ENCODE data around the gene NOS3.
"Not testable (repeated sequence)": the region's sequence is repeated elsewhere in the genome, so short reads cannot be mapped to it uniquely, and the experiment has no call there.

Gene NOS3

DNA sequence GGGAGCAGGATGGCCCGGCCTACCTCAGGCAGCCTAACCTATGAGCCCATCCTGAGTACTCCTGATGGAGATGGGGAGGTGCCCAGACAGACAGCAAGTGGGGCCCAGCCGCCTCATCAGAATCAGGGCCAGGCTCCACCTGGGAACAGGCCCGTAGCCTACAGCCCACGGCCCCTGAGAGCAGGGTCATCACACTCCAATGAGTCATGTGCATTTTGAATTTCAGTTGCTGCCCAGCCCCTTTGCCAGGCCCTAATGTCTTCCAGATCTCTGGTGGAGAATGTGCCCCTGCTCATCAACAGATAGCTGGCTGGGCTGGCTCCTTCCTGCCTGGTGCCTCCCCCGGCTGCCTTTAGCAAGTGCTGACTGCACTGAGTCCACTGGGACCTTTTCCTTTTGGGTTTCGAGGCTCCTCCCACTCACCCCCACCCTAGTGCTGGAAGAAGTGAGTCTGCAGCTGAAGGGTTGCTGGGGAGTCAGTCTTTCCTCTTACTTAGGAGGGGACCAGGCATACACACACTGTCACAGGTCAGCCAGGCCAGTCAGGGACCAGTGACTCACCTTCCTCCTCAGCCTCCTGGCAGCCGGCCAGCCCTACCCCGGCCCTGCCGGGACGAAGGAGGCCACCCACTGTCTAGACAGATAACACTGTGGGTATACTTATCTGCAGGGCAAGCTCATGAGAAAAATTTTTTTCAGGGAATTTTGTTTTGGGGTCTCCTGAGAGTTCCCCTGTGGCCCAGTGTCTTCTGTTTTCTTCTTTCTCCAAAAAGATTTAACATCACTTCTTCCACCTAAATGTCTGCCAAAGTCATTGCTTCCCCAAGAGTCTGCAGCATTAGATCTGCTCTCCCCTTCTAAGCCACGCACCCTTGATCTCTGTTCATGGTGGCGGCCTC, 48.4 kb downstream of the NOS3 start:
- DNase-seq (peak; percentile 71), ATAC-seq (replicated peaks) (peak; percentile 92 to 95)
- Mint-ChIP-seq H3K27ac (peak overlapping the region; percentile 87), H3K4me3 (peak overlapping the region; percentile 37 to 56), H3K4me1 (peaks cover 14 to 21% of the 10 kb centered on the region in 2 donors), H3K9me3 (no peaks in the 10 kb centered on the region), H3K36me3 (peaks cover 37 to 42% of the 10 kb centered on the region in 2 donors), H3K27me3 (no peaks in the 10 kb centered on the region)

DNA sequence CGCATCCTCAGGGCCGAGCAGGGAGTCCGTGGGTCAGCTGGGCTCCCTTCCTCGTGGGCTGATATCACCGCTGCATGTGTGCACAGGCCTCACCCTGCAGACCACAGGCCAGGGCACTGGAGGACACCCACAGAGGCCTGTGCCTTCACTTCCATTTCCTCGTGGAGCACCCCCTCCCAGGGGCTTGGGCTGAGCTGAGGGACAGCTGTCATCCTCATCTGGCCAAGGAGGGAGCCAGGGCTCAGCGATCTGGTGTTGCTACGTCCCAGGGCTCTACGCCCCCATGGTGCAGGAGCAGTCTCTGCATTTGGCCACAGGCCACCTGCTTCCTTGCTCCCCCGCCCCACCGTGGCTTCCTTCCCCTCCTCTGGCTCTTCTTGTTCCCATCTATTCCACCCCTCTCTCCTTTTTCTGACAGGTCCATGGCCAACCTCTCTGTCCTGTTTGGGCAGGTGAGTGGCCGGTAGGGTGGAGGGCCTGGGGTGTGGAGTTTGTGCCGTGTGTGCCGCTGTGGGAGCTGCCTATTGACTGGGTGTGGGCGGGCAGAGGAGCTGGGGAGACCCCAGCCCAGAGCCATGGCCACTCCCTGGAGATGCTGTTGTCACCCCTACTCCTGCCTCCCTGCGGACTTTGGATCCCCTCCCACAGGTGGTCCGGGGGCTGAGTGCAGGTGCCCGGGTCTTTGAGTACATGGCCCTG, 49.2 kb downstream of the NOS3 start:
- no peaks in the 10 kb centered on the region for H3K27me3 Mint-ChIP-seq
- peak; percentile 3 to 17 for ATAC-seq (replicated peaks)
- H3K36me3 Mint-ChIP-seq = peaks cover 40 to 42% of the 10 kb centered on the region in 2 donors
- H3K9me3 Mint-ChIP-seq = no peaks in the 10 kb centered on the region
- peak overlapping the region in 1 of 2 donors; percentile 25 for H3K4me3 Mint-ChIP-seq
- peak overlapping the region; percentile 87 for H3K27ac Mint-ChIP-seq
- DNase-seq = no peak
- H3K4me1 Mint-ChIP-seq = peaks cover 14 to 21% of the 10 kb centered on the region in 2 donors

DNA sequence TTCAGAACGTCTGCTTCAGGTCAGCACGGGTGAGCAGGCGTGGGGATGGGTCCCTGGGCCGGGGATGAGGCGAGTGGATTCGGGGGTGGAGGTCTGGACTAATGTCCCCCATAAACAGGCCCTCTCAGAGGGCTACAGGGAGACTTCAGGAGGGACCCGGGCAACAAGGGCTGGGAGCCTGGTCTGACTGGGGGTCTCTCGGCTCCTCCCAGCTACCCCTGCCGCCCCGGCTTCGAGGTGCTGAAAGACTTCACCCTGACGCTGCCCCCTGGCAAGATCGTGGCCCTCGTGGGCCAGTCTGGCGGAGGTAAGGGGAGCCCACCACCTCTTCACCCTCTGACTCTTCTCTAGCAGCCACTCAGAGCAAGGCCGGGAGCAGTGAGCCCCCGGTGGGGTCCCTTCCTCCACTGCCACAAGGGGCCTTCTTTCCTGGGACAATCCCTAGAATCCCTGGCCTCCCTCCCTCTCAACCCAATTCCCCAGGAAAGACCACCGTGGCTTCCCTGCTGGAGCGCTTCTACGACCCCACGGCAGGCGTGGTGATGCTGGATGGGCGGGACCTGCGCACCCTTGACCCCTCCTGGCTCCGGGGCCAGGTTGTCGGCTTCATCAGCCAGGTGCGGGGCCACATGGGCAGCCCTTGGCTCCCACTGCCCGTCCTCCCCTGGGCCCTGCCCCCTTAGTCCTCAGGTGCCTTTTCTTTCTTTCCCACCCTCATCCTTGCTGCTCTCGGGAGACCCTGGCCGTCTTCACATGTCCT, 50.0 kb downstream of the NOS3 start:
- peaks cover 38 to 41% of the 10 kb centered on the region in 2 donors for H3K36me3 Mint-ChIP-seq
- peak overlapping the region; percentile 65 for H3K27ac Mint-ChIP-seq
- no peaks in the 10 kb centered on the region for H3K27me3 Mint-ChIP-seq
- no peaks in the 10 kb centered on the region for H3K9me3 Mint-ChIP-seq
- no peak for ATAC-seq (replicated peaks)
- no peak for DNase-seq
- peaks cover 14 to 21% of the 10 kb centered on the region in 2 donors for H3K4me1 Mint-ChIP-seq
- no peak overlapping the region for H3K4me3 Mint-ChIP-seq

- not testable (repeated sequence) for H3K4me3 Mint-ChIP-seq, H3K27ac Mint-ChIP-seq
These were observed 52.6 kb downstream of the NOS3 start for GRCh38 chr7:151043449-151043848.

DNA sequence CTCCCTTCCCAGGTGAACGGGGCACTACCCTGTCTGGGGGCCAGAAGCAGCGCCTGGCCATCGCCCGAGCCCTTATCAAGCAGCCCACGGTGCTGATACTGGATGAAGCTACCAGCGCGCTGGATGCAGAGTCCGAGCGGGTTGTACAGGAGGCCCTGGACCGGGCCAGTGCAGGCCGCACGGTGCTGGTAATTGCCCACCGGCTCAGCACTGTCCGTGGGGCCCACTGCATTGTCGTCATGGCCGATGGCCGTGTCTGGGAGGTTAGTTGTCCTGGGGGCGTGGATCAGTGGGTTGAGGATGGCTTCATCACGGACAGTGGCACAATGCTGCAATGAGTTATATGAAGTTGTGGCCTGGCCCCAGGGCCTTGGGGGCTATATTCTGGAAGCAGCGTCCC, 53.1 kb downstream of the NOS3 start:
- DNase-seq = no peak
- Mint-ChIP-seq H3K4me1 (peaks cover 14% of the 10 kb centered on the region in 2 donors), H3K27ac (no peak overlapping the region), H3K9me3 (no peaks in the 10 kb centered on the region), H3K4me3 (no peak overlapping the region), H3K36me3 (peaks cover 26 to 27% of the 10 kb centered on the region in 2 donors), H3K27me3 (no peaks in the 10 kb centered on the region)
- no peak for ATAC-seq (replicated peaks)

More at GRCh38 chr7:151043449-151043848, 52.6 kb downstream of the NOS3 start:
- not testable (repeated sequence) for H3K9me3 Mint-ChIP-seq; ATAC-seq (replicated peaks); DNase-seq; H3K27me3 Mint-ChIP-seq
- Mint-ChIP-seq H3K4me1 (peaks cover 18 to 19% of the 10 kb centered on the region in 2 donors), H3K36me3 (peaks cover 28 to 30% of the 10 kb centered on the region in 2 donors)

- no peaks in the 10 kb centered on the region for H3K9me3 Mint-ChIP-seq
These were observed 54.4 kb downstream of the NOS3 start for GRCh38 chr7:151045262-151045661.

GRCh38 chr7:151045967-151046366, 55.1 kb downstream of the NOS3 start:
- Mint-ChIP-seq H3K36me3 (peaks cover 21 to 24% of the 10 kb centered on the region in 2 donors), H3K27me3 (peaks cover 8 to 11% of the 10 kb centered on the region in 2 donors), H3K4me3 (no peak overlapping the region), H3K4me1 (peaks cover 0 to 6% of the 10 kb centered on the region in 2 donors), H3K9me3 (no peaks in the 10 kb centered on the region), H3K27ac (no peak overlapping the region)
- DNase-seq (no peak), ATAC-seq (replicated peaks) (peak in 1 of 2 donors; percentile 5)

More at GRCh38 chr7:151045262-151045661, 54.4 kb downstream of the NOS3 start:
- H3K4me3 Mint-ChIP-seq = no peak overlapping the region
- peaks cover 5 to 6% of the 10 kb centered on the region in 2 donors for H3K27me3 Mint-ChIP-seq
- H3K36me3 Mint-ChIP-seq = peaks cover 21 to 24% of the 10 kb centered on the region in 2 donors
- ATAC-seq (replicated peaks) = no peak
- H3K4me1 Mint-ChIP-seq = peaks cover 1 to 4% of the 10 kb centered on the region in 2 donors
- H3K27ac Mint-ChIP-seq = no peak overlapping the region
- DNase-seq = no peak

DNA sequence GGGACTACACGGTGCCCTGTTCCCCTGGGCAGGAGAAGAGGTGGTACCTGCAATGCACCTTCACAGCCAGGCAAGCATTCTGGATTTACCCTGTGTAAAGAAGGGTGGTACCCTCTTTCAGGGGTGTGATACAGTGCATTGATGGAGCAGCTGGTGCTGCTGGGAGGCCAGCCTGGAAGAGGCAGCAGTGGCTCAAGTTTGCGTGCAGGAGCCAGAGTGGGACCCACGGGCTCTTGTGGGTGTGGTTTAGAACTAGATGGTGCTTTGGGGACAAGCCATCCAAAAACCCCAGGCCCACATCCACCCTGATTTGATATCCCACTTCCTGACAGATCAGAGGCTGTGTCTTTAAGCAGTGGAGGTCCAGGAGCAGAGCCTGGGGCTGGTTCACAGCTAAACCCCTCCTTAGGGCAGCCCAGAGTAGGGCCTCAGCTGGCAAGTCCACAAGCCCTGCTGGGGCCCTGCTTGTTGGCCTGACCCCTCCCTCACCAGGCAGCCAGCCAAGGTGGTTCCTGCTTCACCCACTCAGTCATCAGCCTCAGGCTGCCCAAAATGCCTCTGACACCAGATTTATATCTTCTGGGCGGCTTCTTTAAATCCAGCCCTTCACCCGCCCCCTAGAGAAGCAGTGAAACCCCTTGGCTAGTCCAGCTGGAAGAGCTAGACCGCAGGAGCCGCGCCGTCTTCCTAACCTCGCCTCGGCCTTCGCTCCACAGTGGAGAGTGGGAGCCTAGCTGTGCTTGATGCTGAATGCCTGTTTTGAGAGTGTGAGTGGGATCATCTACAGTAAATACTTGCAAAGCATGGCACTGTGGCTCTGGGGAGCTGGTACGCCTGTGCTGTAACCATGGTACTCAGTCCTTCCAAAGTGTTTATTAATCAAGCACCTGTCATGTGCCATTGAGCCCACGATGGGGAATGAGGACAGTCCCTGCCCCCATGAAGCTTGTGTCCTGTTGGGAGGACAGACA, 56.1 kb downstream of the NOS3 start:
- ATAC-seq (replicated peaks) (no peak), DNase-seq (no peak)
- H3K36me3 Mint-ChIP-seq = peaks cover 14 to 20% of the 10 kb centered on the region in 2 donors
- H3K4me3 Mint-ChIP-seq = no peak overlapping the region
- no peaks in the 10 kb centered on the region for H3K9me3 Mint-ChIP-seq
- H3K4me1 Mint-ChIP-seq = peaks cover 5 to 8% of the 10 kb centered on the region in 2 donors
- H3K27ac Mint-ChIP-seq = peak overlapping the region; percentile 65
- H3K27me3 Mint-ChIP-seq = peaks cover 8 to 16% of the 10 kb centered on the region in 2 donors

GRCh38 chr7:151047976-151048815, 57.4 kb downstream of the NOS3 start, which contains the start of gene ASIC3:
Gene ASIC3 (plus strand): TSS chr7:151048531. CDS start chr7:151048886, 355 bp downstream.
- Mint-ChIP-seq H3K36me3 (peaks cover 19 to 22% of the 10 kb centered on the region in 2 donors), H3K4me1 (peaks cover 6 to 9% of the 10 kb centered on the region in 2 donors), H3K27me3 (peaks cover 13 to 24% of the 10 kb centered on the region in 2 donors), H3K27ac (no peak within 1 kb of the TSS), H3K9me3 (no peaks in the 10 kb centered on the region), H3K4me3 (no peak within 1 kb of the TSS)
- no peak for ATAC-seq (replicated peaks)
- no peak for DNase-seq

GRCh38 chr7:151048911-151049463, 58.2 kb downstream of the NOS3 start:
- ATAC-seq (replicated peaks) (no peak), DNase-seq (no peak)
- Mint-ChIP-seq H3K36me3 (peaks cover 18 to 26% of the 10 kb centered on the region in 2 donors), H3K9me3 (no peaks in the 10 kb centered on the region), H3K4me3 (no peak overlapping the region), H3K27me3 (peaks cover 13 to 24% of the 10 kb centered on the region in 2 donors), H3K27ac (no peak overlapping the region), H3K4me1 (peaks cover 6 to 10% of the 10 kb centered on the region in 2 donors)

DNA sequence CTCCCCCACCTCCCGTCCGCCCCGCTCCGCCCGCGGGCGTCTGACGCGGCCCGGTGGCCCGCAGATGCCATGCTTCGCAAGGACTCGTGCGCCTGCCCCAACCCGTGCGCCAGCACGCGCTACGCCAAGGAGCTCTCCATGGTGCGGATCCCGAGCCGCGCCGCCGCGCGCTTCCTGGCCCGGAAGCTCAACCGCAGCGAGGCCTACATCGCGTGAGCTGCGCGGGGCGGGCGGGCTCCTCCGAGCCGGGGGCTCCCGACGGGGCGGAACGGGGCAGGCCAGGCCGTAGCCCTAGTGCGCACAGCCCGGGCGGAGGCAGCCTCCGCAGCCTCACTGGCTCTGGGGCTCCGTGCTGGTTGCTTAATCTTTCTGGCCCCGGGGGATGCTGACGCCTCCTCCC, 60.3 kb downstream of the NOS3 start:
- DNase-seq = no peak
- Mint-ChIP-seq H3K4me3 (no peak overlapping the region), H3K27me3 (peaks cover 17 to 24% of the 10 kb centered on the region in 2 donors), H3K27ac (no peak overlapping the region), H3K36me3 (peaks cover 18 to 35% of the 10 kb centered on the region in 2 donors), H3K9me3 (no peaks in the 10 kb centered on the region), H3K4me1 (peaks cover 6 to 10% of the 10 kb centered on the region in 2 donors)
- ATAC-seq (replicated peaks) = peak; percentile 61 to 72

GRCh38 chr7:151053096-151053495, 62.3 kb downstream of the NOS3 start:
- Mint-ChIP-seq H3K4me1 (peaks cover 15 to 19% of the 10 kb centered on the region in 2 donors), H3K4me3 (no peak overlapping the region), H3K27ac (no peak overlapping the region), H3K36me3 (peaks cover 18 to 35% of the 10 kb centered on the region in 2 donors), H3K27me3 (peaks cover 17 to 24% of the 10 kb centered on the region in 2 donors), H3K9me3 (no peaks in the 10 kb centered on the region)
- DNase-seq (no peak), ATAC-seq (replicated peaks) (no peak)
